ENCODE results near the gene PEX10. TPM values are rescaled to one million over a fixed set of nuclear protein-coding genes. Genes with fewer than 3 reads are reported as not detected.
"Not testable (repeated sequence)": the region's sequence is repeated elsewhere in the genome, so short reads cannot be mapped to it uniquely, and the experiment has no call there.

PEX10 gene
- total RNA-seq, 1 experiment from 2014 or later = 89.6 TPM

DNA sequence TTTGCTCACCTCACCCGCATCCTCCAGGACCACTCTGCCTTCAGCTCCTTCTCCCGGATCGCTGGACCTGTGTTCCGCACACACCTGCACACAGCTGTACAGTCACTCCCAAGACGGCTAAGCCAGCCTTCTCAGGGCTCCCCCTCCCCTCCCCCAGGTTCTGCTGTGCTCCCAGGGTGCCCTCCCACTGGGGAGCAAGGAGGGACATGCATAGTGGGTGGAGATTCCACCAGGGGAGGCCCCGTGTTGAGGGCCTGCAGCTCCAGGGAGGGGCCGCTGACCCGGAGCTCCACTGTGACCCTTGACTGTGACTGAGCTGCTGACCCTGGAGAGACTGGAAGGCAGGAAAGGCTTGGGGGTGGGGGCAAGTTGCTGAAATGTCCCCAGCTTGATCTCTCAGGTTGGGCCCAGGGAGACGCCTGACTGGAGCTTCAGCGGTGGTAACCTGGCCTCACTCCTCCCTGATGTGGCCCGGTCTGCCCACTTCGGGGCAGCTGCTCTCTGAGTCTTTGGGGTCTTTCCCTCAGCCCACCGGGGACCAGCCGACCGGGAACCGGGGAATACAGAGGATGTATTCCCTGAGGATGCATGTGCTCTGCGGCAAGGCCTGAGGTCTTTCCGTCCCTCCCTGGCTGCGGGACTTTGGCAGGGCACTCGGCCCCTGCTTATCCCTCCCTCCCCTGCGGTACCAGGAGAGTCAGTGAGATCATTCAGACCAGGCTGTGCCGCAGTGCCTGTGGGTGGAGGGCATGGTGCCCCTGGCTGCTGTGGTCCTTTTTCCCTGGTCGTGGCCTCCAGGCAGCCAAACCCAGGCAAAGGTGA lies 35.1 kb upstream of the PEX10 start:
- peaks cover 21% of the 10 kb centered on the region for H3K27me3 ChIP-seq (ENCODE audit: control insufficient read depth, insufficient read depth, low read length)
- no peak overlapping the region for H3K4me3 ChIP-seq (ENCODE audit: insufficient read depth, low read depth, low read length)
- DNase-seq = peak; percentile 80
- no peaks in the 10 kb centered on the region for H3K36me3 ChIP-seq (replicated peaks; ENCODE audit: control insufficient read depth, insufficient read depth, low read length)

DNA sequence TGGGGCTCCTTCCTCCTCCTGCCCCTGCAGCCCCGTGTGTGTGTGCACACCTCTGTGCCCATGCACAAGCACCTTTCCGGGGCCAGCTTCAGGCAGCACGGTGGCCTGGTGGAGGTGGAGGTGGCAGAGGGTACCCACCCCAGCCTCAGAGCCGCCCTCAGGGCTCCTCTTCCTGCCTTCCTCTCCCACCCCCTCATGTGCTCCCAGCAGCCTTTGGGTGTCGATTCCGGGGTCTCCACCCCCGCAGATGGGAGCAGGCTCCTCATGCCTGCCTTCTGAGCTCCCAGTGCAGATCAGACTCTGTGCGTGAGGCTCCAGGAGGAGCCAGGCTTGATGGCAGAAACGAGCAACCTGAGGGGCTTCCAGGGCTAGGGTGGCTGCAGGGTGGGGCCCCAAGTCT lies 34.5 kb upstream of the PEX10 start:
- H3K4me3 ChIP-seq (ENCODE audit: insufficient read depth, low read depth, low read length) = no peak overlapping the region
- H3K36me3 ChIP-seq (replicated peaks; ENCODE audit: control insufficient read depth, insufficient read depth, low read length) = no peaks in the 10 kb centered on the region
- peaks cover 25% of the 10 kb centered on the region for H3K27me3 ChIP-seq (ENCODE audit: control insufficient read depth, insufficient read depth, low read length)
- no peak for DNase-seq

DNA sequence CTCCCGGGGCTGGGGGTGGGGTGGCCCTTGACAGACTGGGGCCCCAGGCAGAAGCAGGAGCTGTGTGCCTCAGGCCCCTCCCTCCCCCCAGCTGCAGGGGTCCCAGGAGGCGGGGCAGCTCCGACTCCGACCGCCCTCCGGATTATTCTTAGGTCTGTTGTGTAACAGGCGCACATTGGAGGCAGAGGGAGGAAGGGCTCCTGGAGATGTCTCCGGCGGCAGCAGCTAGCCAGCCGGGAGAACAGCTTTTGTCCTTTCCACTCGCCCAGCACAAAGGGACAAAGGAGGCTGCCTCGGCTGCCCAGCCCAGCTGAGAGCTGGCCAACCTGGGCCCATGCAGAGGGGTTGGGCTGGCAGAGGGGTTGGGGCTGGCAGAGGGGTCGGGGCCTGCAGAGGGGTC lies 34.0 kb upstream of the PEX10 start:
- peak; percentile 93 for DNase-seq
- Histone ChIP-seq H3K27me3 (ENCODE audit: control insufficient read depth, insufficient read depth, low read length) (peaks cover 27% of the 10 kb centered on the region), H3K4me3 (ENCODE audit: insufficient read depth, low read depth, low read length) (no peak overlapping the region), H3K36me3 (replicated peaks; ENCODE audit: control insufficient read depth, insufficient read depth, low read length) (no peaks in the 10 kb centered on the region)

DNA sequence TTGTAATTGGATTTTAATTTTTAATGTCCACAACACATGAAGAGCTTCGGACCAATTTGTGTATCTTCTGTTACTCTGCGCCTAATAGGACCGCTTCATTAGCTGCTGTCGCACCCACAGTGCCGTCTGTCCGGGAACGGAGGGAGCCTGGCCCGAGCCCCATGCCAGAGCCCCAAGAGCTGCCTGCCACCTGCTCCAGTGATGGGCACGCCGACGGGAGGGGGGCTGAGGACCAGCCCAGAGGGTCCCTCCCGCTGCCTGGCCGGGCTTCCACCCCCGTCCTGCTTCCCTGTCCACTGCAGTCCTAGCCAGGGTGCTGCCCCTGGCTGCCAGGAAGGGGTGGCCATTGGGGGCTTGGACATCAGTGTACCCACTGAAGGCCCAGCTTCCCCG lies 33.5 kb upstream of the PEX10 start:
- peaks cover 27% of the 10 kb centered on the region for H3K27me3 ChIP-seq (ENCODE audit: control insufficient read depth, insufficient read depth, low read length)
- H3K36me3 ChIP-seq (replicated peaks; ENCODE audit: control insufficient read depth, insufficient read depth, low read length) = no peaks in the 10 kb centered on the region
- DNase-seq = no peak
- no peak overlapping the region for H3K4me3 ChIP-seq (ENCODE audit: insufficient read depth, low read depth, low read length)

DNA sequence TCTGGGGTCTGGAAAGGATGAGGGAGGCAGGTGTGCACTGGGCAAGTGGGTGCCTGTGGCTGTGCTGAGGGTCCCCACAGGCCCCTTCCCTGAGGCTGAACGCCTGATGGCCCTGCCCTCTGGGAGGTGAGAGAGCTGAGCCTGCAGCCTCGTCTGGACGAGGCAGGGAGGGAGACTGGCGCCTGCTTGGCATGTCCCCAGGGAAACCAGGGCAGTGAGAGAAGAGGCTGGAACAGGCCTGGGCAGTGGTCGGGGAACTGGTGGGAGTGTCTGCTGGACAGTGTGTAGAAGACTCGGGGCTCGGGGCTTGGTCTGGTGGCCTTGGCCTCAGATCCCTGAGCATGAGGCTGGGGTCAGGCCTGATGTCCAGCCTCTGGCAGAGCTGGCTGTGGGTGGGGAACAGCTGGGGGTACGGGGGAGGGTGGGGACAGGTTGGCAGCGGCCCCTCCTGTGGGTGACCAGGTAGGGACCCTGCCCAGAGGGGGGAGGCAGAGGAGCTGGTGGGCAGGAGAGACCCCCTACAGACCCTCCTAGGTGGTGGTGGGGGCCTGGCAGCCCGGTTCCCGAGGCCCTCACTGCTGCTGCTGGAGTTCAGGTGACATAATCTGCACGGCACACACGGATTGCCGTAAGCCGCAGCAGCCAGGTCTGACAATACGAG lies 32.9 kb upstream of the PEX10 start:
- H3K4me3 ChIP-seq (ENCODE audit: insufficient read depth, low read depth, low read length) = no peak overlapping the region
- H3K36me3 ChIP-seq (replicated peaks; ENCODE audit: control insufficient read depth, insufficient read depth, low read length) = no peaks in the 10 kb centered on the region
- no peak for DNase-seq
- peaks cover 27% of the 10 kb centered on the region for H3K27me3 ChIP-seq (ENCODE audit: control insufficient read depth, insufficient read depth, low read length)

DNA sequence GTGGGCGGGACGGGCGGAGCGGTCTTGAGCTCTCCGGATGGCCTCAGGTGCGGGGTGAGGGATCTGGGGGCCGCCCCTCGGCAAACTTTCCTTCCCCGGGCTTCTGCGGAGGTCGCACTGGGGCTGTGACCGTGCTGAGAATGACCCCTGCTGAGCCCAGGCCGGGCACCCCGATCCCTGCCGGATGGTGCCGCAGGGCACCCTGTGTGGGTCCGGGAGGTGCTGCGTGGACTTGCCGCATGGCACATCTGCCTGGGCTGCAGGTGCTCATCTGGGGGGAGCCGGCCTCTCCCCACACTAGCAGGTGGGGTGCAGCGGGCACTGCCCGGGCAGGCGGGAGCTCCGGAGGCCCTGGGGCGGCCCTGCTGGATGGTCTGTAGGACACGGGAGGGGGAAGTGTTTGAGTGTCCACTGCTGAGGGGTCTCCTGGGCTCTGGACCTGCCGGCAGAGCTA lies 31.8 kb upstream of the PEX10 start:
- H3K27me3 ChIP-seq (ENCODE audit: control insufficient read depth, insufficient read depth, low read length) = peaks cover 27% of the 10 kb centered on the region
- H3K36me3 ChIP-seq (replicated peaks; ENCODE audit: control insufficient read depth, insufficient read depth, low read length) = no peaks in the 10 kb centered on the region
- no peak overlapping the region for H3K4me3 ChIP-seq (ENCODE audit: insufficient read depth, low read depth, low read length)
- DNase-seq = no peak

DNA sequence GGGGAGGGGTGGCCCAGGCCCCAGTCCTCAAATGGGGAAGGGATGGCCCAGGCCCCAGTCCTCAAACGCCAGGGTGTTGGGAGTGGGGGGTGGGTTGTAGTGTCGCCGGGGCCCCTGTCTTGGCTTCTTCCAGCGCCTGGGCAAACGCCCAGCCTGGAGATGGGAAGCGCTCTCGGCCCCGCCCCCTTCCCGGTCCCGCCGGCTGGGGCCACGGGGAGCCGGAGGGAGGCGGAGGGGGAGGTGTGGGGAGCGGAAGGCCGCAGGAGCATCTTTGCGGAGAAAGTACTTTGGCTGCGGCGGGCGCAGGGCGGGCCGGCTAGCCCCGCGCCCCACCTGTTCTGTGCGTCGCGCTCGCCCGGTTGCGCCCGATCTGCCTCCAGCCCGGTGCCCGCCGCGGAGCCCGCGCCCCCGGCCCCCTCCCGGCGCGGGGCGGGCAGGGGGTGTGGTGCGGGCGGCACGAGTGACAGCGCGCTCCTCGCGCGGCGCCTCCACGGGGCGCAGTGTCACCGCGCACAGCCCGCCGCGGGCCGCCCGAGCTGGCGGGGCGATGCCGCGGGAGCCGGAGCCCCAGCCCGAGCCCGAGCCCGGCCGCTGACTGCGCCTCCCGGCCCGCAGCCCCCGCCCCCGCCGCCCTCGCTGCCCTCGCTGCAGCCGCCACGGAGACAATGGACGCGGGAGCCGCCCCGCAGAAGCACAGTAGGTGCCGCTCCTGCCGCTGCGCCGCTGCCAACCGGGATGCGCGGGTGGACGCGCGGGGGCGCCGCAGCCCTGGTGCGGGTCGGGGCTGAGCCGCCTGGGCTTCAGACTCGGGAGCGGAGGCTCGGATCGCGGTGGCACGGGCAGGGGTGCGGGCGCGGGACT lies 31.1 kb upstream of the PEX10 start:
- Histone ChIP-seq H3K36me3 (replicated peaks; ENCODE audit: control insufficient read depth, insufficient read depth, low read length) (no peaks in the 10 kb centered on the region), H3K4me3 (ENCODE audit: insufficient read depth, low read depth, low read length) (peak overlapping the region; percentile 11; the same call in 1 of the 2 replicates), H3K27me3 (ENCODE audit: control insufficient read depth, insufficient read depth, low read length) (peaks cover 27% of the 10 kb centered on the region)
- DNase-seq = peak; percentile 92

DNA sequence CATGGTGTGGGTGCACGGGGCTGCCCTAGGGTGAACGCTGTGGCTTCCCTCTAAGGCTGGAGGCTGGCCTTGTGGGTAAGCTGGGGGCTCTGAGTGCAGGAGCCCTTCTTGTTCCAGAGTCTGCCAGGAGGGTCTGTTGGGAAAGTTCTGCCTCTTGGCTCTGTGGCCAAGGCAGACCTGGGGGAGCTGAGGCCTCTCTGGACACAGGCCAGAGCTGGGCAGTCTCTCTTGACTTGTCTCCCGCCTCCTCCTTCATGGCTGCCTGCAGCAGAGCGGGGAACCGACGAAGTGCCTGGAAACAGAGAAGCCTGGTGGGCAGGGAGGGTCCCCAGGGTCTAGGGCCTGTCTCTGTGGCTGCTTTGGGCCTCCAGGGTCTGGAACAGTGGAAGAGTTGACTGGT lies 30.3 kb upstream of the PEX10 start:
- no peaks in the 10 kb centered on the region for H3K36me3 ChIP-seq (replicated peaks; ENCODE audit: control insufficient read depth, insufficient read depth, low read length)
- peaks cover 27% of the 10 kb centered on the region for H3K27me3 ChIP-seq (ENCODE audit: control insufficient read depth, insufficient read depth, low read length)
- DNase-seq = no peak

DNA sequence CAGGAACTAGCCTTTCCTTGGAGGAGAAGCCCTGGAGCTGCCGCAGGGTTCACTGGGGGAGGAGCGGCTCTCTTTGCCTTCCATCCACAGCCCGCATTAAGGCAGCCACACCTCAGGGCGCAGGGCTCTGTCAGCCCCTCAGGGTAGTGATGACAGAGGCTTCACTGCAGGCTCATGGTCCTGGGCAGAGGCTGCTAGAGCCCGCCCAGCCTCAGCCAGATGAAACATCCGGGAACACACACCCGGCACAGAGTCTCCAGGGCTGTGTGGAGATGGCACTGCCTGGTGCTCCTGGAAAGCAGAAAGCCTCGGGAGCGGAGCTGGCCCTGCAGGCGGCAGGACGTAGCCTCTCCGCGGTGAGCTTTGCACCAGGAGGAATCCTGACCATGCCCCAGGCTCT lies 29.4 kb upstream of the PEX10 start:
- peaks cover 27% of the 10 kb centered on the region for H3K27me3 ChIP-seq (ENCODE audit: control insufficient read depth, insufficient read depth, low read length)

More for the DNA sequence above, 30.3 kb upstream of the PEX10 start:
- H3K4me3 ChIP-seq (ENCODE audit: insufficient read depth, low read depth, low read length) = no peak overlapping the region

DNA sequence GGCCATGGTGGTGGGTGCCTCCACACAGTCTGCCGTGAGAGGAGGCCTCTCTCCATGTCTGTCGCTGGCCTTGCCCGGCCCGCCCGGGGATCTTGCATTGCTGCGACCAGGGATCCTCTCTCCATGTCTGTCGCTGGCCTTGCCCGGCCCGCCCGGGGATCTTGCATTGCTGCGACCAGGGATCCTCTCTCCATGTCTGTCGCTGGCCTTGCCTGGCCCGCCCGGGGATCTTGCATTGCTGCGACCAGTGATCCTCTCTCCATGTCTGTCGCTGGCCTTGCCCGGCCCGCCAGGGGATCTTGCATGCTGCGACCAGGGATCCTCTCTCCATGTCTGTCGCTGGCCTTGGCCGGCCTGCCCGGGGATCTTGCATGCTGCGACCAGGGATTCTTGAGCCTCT lies 28.0 kb upstream of the PEX10 start:
- H3K36me3 ChIP-seq (replicated peaks; ENCODE audit: control insufficient read depth, insufficient read depth, low read length); DNase-seq; H3K4me3 ChIP-seq (ENCODE audit: insufficient read depth, low read depth, low read length): not testable (repeated sequence)
- peaks cover 27% of the 10 kb centered on the region for H3K27me3 ChIP-seq (ENCODE audit: control insufficient read depth, insufficient read depth, low read length)

More for the DNA sequence above, 29.4 kb upstream of the PEX10 start:
- DNase-seq = no peak
- Histone ChIP-seq H3K36me3 (replicated peaks; ENCODE audit: control insufficient read depth, insufficient read depth, low read length) (no peaks in the 10 kb centered on the region), H3K4me3 (ENCODE audit: insufficient read depth, low read depth, low read length) (no peak overlapping the region)

DNA sequence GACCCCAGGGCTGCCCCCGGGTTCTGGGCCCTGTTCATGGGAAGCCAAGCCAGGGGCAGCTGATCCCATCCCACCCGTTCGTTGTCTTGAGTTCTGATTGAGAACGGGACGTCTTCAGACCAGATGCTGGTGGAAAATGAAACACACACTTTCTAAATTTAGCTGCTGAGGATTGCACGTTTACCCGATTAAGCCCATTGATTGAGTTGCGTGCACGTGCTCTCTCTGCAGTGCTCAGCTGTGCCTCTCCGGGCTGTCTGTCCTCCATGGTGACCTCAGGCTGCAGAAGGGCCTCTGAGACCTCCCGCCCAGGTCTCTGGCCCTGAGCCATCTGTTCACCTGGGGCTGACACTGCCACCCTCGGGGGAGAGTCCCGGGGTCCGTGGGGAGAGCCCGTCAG lies 27.0 kb upstream of the PEX10 start:
- H3K27me3 ChIP-seq (ENCODE audit: control insufficient read depth, insufficient read depth, low read length) = peaks cover 22% of the 10 kb centered on the region
- no peak for DNase-seq
- H3K4me3 ChIP-seq (ENCODE audit: insufficient read depth, low read depth, low read length) = no peak overlapping the region
- H3K36me3 ChIP-seq (replicated peaks; ENCODE audit: control insufficient read depth, insufficient read depth, low read length) = no peaks in the 10 kb centered on the region

DNA sequence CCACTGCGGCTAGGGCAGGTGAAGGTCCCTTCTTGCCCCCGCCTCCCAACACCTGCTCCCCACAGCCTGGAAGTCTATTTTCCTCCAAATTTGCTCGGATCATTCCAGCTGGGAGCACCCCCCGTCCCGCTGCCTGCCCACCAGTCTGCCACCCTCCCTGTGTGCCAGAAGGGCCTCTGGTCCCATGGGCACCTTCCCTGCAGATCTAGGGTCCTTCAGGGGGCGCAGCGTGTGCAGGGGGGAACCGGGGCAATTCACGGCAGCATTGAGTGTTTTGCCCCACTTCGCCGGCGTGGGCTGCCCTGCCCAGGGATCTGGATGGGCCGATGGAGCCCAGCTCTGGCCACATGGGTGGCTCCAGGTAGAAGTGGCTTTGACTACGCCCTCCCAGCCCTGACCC lies 26.3 kb upstream of the PEX10 start:
- Histone ChIP-seq H3K36me3 (replicated peaks; ENCODE audit: control insufficient read depth, insufficient read depth, low read length) (no peaks in the 10 kb centered on the region), H3K27me3 (ENCODE audit: control insufficient read depth, insufficient read depth, low read length) (peaks cover 16% of the 10 kb centered on the region), H3K4me3 (ENCODE audit: insufficient read depth, low read depth, low read length) (no peak overlapping the region)
- no peak for DNase-seq

DNA sequence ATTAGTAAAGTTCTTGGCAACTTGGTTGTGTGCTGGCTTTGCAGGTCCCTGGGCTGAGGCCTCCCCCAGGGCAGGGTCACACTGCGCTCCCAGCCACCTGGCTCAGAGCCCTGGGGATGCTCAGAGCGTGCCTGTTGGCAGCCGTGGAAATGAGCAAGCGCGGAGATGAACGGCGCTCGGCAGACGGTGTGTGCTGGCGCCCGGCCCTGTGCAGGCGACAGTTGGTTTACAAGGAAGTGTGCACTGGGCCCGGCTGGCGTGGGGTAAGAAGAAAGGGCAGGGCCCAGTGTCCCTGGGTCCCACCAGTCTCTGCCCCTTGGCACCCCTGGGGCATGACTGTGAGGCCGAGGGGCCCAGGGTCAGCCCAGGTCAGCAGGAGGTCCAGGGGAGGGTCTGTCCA lies 25.7 kb upstream of the PEX10 start:
- DNase-seq = no peak
- Histone ChIP-seq H3K27me3 (ENCODE audit: control insufficient read depth, insufficient read depth, low read length) (peaks cover 12% of the 10 kb centered on the region), H3K36me3 (replicated peaks; ENCODE audit: control insufficient read depth, insufficient read depth, low read length) (no peaks in the 10 kb centered on the region), H3K4me3 (ENCODE audit: insufficient read depth, low read depth, low read length) (no peak overlapping the region)

DNA sequence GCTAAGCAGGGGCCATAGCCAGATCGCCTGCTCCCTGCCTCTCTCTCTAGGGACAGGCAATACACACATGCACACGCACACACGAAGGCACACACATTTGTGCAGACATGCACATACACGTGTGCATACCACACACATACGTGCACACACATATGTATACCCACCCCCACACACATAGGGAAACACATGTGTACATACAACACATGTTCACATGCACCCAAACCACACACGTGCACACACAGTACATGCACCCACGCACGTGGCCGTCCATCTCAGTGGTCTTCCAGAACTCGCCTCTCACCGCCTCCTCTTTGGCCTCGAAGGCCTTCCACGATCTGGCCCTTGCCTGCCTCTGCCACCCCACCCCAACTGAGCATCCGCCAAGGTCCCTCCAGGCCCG lies 25.3 kb upstream of the PEX10 start:
- no peaks in the 10 kb centered on the region for H3K36me3 ChIP-seq (replicated peaks; ENCODE audit: control insufficient read depth, insufficient read depth, low read length)
- peaks cover 8% of the 10 kb centered on the region for H3K27me3 ChIP-seq (ENCODE audit: control insufficient read depth, insufficient read depth, low read length)
- no peak overlapping the region for H3K4me3 ChIP-seq (ENCODE audit: insufficient read depth, low read depth, low read length)
- DNase-seq = no peak

Measured in H7 (cell line).